Measurements from ENCODE around the gene TMEM255B. TPM values are rescaled to one million over a fixed set of nuclear protein-coding genes. Genes with fewer than 3 reads are reported as not detected.
A peak's percentile ranks its signal among the peaks of the same experiment; 100 is the strongest.

The TMEM255B gene
- polyA plus RNA-seq, 3 donors: 5.1 to 7.5 (median 5.9) TPM

- peaks cover 24 to 51% of the 10 kb centered on the region in 2 donors for H3K27me3 ChIP-seq (ENCODE audit: control insufficient read depth in 2 of 2, insufficient read depth in 2 of 2, low read length in 2 of 2)
- no peak overlapping the region for H3K9ac ChIP-seq (ENCODE audit: insufficient read depth, low read length, poor library complexity, severe bottlenecking)
- H3K27ac ChIP-seq (ENCODE audit: low read depth in 1 of 2, low read length in 2 of 2): no peak overlapping the region
- H4K20me1 ChIP-seq (ENCODE audit: insufficient read depth, low read length): no peaks in the 10 kb centered on the region
- Mint-ChIP-seq H3K27ac (no peak overlapping the region), H3K4me1 (peaks cover 25% of the 10 kb centered on the region), H3K36me3 (peaks cover 4 to 9% of the 10 kb centered on the region in 2 donors), H3K4me3 (peak overlapping the region; percentile 27 to 87), H3K9me3 (peaks cover 0 to 14% (median 9%) of the 10 kb centered on the region in 7 donors), H3K27me3 (ENCODE audit: low read depth in 3 of 3) (peaks cover 40 to 64% (median 42%) of the 10 kb centered on the region in 3 donors)
- intact Hi-C loops (cut with micrococcal nuclease): no loop called here
- WGBS (ENCODE audit: insufficient coverage): no CpG with 5 or more reads among the region's 4 CpGs
- DNase-seq: no peak
- H3K4me3 ChIP-seq (replicated peaks in 1 of 3; ENCODE audit: low read depth in 2 of 3, low read length in 3 of 3): no peak overlapping the region
- H3K4me1 ChIP-seq (ENCODE audit: control insufficient read depth in 1 of 2, insufficient read depth in 2 of 2, low read length in 2 of 2): peaks cover 20 to 28% of the 10 kb centered on the region in 2 donors
- no peak overlapping the region for H2AFZ ChIP-seq (ENCODE audit: insufficient read depth, low read depth, low read length, poor library complexity, severe bottlenecking)
- no peak for TF ChIP-seq CTCF (IDR thresholded peaks at IDR 0.05)
- no peaks in the 10 kb centered on the region for H3K36me3 ChIP-seq (replicated peaks in 1 of 2; ENCODE audit: control insufficient read depth in 1 of 2, insufficient read depth in 2 of 2, low read length in 2 of 2)
- H3K4me2 ChIP-seq (replicated peaks; ENCODE audit: extremely low read depth, low read length, poor library complexity, severe bottlenecking): no peak overlapping the region
- H3K9me3 ChIP-seq (replicated peaks in 1 of 2; ENCODE audit: control insufficient read depth in 1 of 2, insufficient read depth in 1 of 2, low read length in 2 of 2): no peaks in the 10 kb centered on the region
- H3K79me2 ChIP-seq (ENCODE audit: insufficient read depth, low read length): no peaks in the 10 kb centered on the region
Observed at GRCh38 chr13:113865427-113865826, 106.4 kb downstream of the TMEM255B start.

Other genes with a start within 250 kb of the TMEM255B start
- 10 to 100 TPM; 30.3 to 54.0 (median 37.6) TPM for gene TFDP1, start 174.5 kb upstream of the TMEM255B start, polyA plus RNA-seq
- gene ATP4B, start 101.0 kb upstream of the TMEM255B start, polyA plus RNA-seq: not detected
- gene GRK1, start 92.0 kb upstream of the TMEM255B start, polyA plus RNA-seq: not detected
- 1 to 10 TPM; 1.8 to 7.5 (median 1.9) TPM for gene GAS6, start 104.8 kb downstream of the TMEM255B start, polyA plus RNA-seq
- gene C13orf46, start 214.8 kb downstream of the TMEM255B start, polyA plus RNA-seq: under 1 TPM in 2 of 3 donors, not detected in 1; 0.05 to 0.35 TPM

All from CD14-positive monocyte (primary cell).